ENCODE data around the gene TXN2.

GRCh38 chr22:36520423-36520822 lies 39.0 kb upstream of the TXN2 start:
- TF ChIP-seq CTCF (IDR thresholded peaks at IDR 0.05; ENCODE audit: insufficient read depth, low read depth, low read length) = no peak
- no peak for TF ChIP-seq EZH2 (IDR thresholded peaks at IDR 0.05; ENCODE audit: insufficient read depth, low read length)
